Suprapubic skin (tissue), 3 donors: ENCODE measurements around the gene MYBPHL.

Experiments
- EP300 ChIP-seq: sonication (generic); formaldehyde crosslinking; IDR thresholded peaks from one replicate; pipeline ENCODE4 v1.6.1; 2017; ENCODE audit warnings: antibody characterized with exemption
- POLR2A ChIP-seq, 2 donors: fragments of 450-650 bp; IDR thresholded peaks; one replicate each; pipeline ENCODE4 v1.6.1; 2017; ENCODE audit warnings: antibody characterized with exemption in 2 of 2, mild to moderate bottlenecking in 2 of 2, moderate library complexity in 2 of 2
- TF ChIP-seq, protein P1 (sequence below), 2 donors: fragments of 200-600 bp in 1 of 2; fragments of 450-650 bp in 1 of 2; sonication (generic) in 1 of 2; IDR thresholded peaks; one replicate each; pipeline ENCODE4 v1.5.1; 2016 to 2019; ENCODE audit warnings: antibody characterized with exemption in 2 of 2, mild to moderate bottlenecking in 1 of 2, moderate library complexity in 1 of 2

DNA sequence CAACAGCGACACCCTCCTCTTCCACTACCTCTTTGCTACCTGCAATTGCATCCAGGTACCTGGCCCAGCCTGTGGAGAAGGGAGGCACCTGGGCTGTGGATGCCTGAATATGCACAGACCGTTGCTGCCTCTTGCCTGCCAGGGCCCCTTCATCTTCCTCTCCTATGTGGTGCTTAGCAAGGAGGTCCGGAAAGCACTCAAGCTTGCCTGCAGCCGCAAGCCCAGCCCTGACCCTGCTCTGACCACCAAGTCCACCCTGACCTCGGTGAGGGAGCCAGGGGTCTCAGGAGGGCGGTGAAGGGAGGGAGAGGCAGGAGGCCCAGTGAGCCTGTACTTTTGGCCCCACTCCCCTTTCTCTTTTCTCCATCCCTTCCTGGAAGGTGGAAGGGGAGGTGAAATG, 35.4 kb downstream of the MYBPHL start:
- TF ChIP-seq EP300 (no peak), POLR2A (IDR thresholded peaks at IDR 0.05) (no peak)
- TF ChIP-seq, protein P1, sequence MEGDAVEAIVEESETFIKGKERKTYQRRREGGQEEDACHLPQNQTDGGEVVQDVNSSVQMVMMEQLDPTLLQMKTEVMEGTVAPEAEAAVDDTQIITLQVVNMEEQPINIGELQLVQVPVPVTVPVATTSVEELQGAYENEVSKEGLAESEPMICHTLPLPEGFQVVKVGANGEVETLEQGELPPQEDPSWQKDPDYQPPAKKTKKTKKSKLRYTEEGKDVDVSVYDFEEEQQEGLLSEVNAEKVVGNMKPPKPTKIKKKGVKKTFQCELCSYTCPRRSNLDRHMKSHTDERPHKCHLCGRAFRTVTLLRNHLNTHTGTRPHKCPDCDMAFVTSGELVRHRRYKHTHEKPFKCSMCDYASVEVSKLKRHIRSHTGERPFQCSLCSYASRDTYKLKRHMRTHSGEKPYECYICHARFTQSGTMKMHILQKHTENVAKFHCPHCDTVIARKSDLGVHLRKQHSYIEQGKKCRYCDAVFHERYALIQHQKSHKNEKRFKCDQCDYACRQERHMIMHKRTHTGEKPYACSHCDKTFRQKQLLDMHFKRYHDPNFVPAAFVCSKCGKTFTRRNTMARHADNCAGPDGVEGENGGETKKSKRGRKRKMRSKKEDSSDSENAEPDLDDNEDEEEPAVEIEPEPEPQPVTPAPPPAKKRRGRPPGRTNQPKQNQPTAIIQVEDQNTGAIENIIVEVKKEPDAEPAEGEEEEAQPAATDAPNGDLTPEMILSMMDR (IDR thresholded peaks at IDR 0.05), result no peak
